Keratinocyte (primary cell): ENCODE measurements around the gene MEGF10. TPM values are rescaled to one million over a fixed set of nuclear protein-coding genes. Genes with fewer than 3 reads are reported as not detected.

Source experiments
- DNase-seq: peaks from one replicate; pipeline ENCODE4 v3.0.0-alpha.2; 2011; ENCODE audit warnings: low read depth, missing footprints, low spot score
- FAIRE-seq: peaks from 2 replicates; lab custom pipeline; 2011; peaks lifted over from hg19 to GRCh38; lab: Jason Lieb, UNC
- H2AFZ ChIP-seq: 2 replicates; pipeline ENCODE4 v1.6.0; 2012; ENCODE audit warnings: low read length, control low read depth, inconsistent platforms; ENCODE audit not compliant: control insufficient read depth
- H3K27ac ChIP-seq: 2 replicates; pipeline ENCODE4 v1.5.1; 2011; ENCODE audit warnings: low read length; ENCODE audit not compliant: control insufficient read depth, insufficient read depth
- H3K27me3 ChIP-seq: 3 replicates; pipeline ENCODE4 v1.6.0; 2011; ENCODE audit warnings: low read length; ENCODE audit not compliant: control insufficient read depth, insufficient read depth; ENCODE audit errors: extremely low read depth
- H3K36me3 ChIP-seq, 2 experiments: 2 replicates in 1 of 2; 3 replicates in 1 of 2; pipeline ENCODE4 v1.5.1; 2011; ENCODE audit warnings: low read length in 2 of 2, mild to moderate bottlenecking in 1 of 2; ENCODE audit not compliant: control insufficient read depth in 2 of 2, insufficient read depth in 2 of 2; ENCODE audit errors: extremely low read depth in 1 of 2
- H3K4me1 ChIP-seq: 3 replicates; pipeline ENCODE4 v1.5.1; 2011; ENCODE audit warnings: low read length; ENCODE audit not compliant: control insufficient read depth, insufficient read depth; ENCODE audit errors: extremely low read depth
- H3K4me2 ChIP-seq: 3 replicates; pipeline ENCODE4 v1.6.0; 2011; ENCODE audit warnings: low read depth, low read length; ENCODE audit not compliant: control insufficient read depth, insufficient read depth; ENCODE audit errors: extremely low read depth
- H3K4me3 ChIP-seq, 3 experiments: fragments of 200-600 bp in 1 of 3; sonication (generic) in 1 of 3; 2 replicates in 2 of 3; 3 replicates in 1 of 3; pipeline ENCODE4 v1.5.1; 2011 to 2016; ENCODE audit warnings: low read length in 3 of 3, mild to moderate bottlenecking in 3 of 3, control low read depth in 2 of 3, inconsistent platforms in 1 of 3, low read depth in 1 of 3, mixed read lengths in 1 of 3, mixed run types in 1 of 3, moderate library complexity in 1 of 3; ENCODE audit not compliant: control insufficient read depth in 2 of 3, insufficient read depth in 2 of 3; ENCODE audit errors: extremely low read depth in 1 of 3
- H3K79me2 ChIP-seq: 2 replicates; pipeline ENCODE4 v1.6.0; 2012; ENCODE audit warnings: low read length; ENCODE audit not compliant: control insufficient read depth, insufficient read depth
- H3K9ac ChIP-seq: 3 replicates; pipeline ENCODE4 v1.6.0; 2011; ENCODE audit warnings: low read length; ENCODE audit not compliant: control insufficient read depth, insufficient read depth; ENCODE audit errors: extremely low read depth
- H3K9me1 ChIP-seq: 3 replicates; pipeline ENCODE4 v1.6.0; 2011; ENCODE audit warnings: low read length; ENCODE audit not compliant: control insufficient read depth, insufficient read depth; ENCODE audit errors: extremely low read depth
- H3K9me3 ChIP-seq: 2 replicates; pipeline ENCODE4 v1.5.1; 2012; ENCODE audit warnings: low read depth, low read length; ENCODE audit not compliant: control insufficient read depth
- H4K20me1 ChIP-seq: 3 replicates; pipeline ENCODE4 v1.6.0; 2011; ENCODE audit warnings: low read length; ENCODE audit not compliant: control insufficient read depth, insufficient read depth; ENCODE audit errors: extremely low read depth
- CTCF ChIP-seq, 3 experiments: IDR thresholded peaks in 1 of 3; conservative IDR thresholded peaks in 1 of 3; optimal IDR thresholded peaks in 1 of 3; 2 replicates in 2 of 3; 3 replicates in 1 of 3; pipeline versions ENCODE3 to v1.5.1; 2011; ENCODE audit warnings: low read length in 3 of 3, mild to moderate bottlenecking in 3 of 3, moderate library complexity in 2 of 3, control low read depth in 1 of 3, inconsistent platforms in 1 of 3; ENCODE audit not compliant: insufficient read depth in 2 of 3; ENCODE audit errors: extremely low read depth in 1 of 3
- EZH2 ChIP-seq: IDR thresholded peaks from one replicate; pipeline ENCODE4 v1.6.1; 2012; ENCODE audit warnings: inconsistent platforms, mild to moderate bottlenecking, low read length, moderate library complexity
- dilution Hi-C: fragments of 300-500 bp; cut with MboI; formaldehyde crosslinking; loops from one replicate; pipeline ENCODE4 v1.7.0; 2020; ENCODE audit warnings: low sequenced_read_pairs; ENCODE audit not compliant: extremely low pct_ligation_motif_present
- polyA plus RNA-seq, 5 experiments: library from polyadenylated mRNA; depleted of rRNA in 3 of 5; stranded (reverse) in 3 of 5; stranded (forward) in 1 of 5; unstranded in 1 of 5; fragments of >200 nt; gene quantifications; 1 replicate in 1 of 5; 2 replicates in 3 of 5; 3 replicates in 1 of 5; pipeline versions ENCODE4 v1.2.1 to v1.2.3, GENCODE V29; 2011 to 2012; ENCODE audit warnings: missing spikeins in 2 of 5, low read depth in 1 of 5, low replicate concordance in 1 of 5

MEGF10 gene
- polyA plus RNA-seq, 1 donor (not counting 4 experiments of a cell fraction or from before 2014, with no cell fraction given): not detected

- H2AFZ ChIP-seq: no peak overlapping the region
- no peak overlapping the region for H3K4me2 ChIP-seq
- no peak overlapping the region for H3K4me3 ChIP-seq
- TF ChIP-seq CTCF (optimal IDR thresholded peaks at IDR 0.05 in 1 of 3, IDR thresholded peaks at IDR 0.05 in 1 of 3, conservative IDR thresholded peaks at IDR 0.05 in 1 of 3; ENCODE audit: extremely low read depth in 1 of 3, insufficient read depth in 2 of 3, low read length in 3 of 3) (no peak), EZH2 (no peak)
- no peaks in the 10 kb centered on the region for H3K9me1 ChIP-seq
- H3K9ac ChIP-seq: no peak overlapping the region
- FAIRE-seq (peak; percentile 66), DNase-seq (no peak)
- H3K79me2 ChIP-seq: no peaks in the 10 kb centered on the region
- no peaks in the 10 kb centered on the region for H3K36me3 ChIP-seq
- dilution Hi-C loops: no loop called here
- H3K27me3 ChIP-seq: peaks cover 6% of the 10 kb centered on the region
- H3K27ac ChIP-seq: no peak overlapping the region
- H3K4me1 ChIP-seq: no peaks in the 10 kb centered on the region
- H3K9me3 ChIP-seq: no peaks in the 10 kb centered on the region
- no peaks in the 10 kb centered on the region for H4K20me1 ChIP-seq
Observed at GRCh38 chr5:127308945-127309344, 18.3 kb downstream of the MEGF10 start.

- H3K9ac ChIP-seq: no peak overlapping the region
- H3K27ac ChIP-seq: no peak overlapping the region
- H3K4me2 ChIP-seq: no peak overlapping the region
- no peaks in the 10 kb centered on the region for H4K20me1 ChIP-seq
- H3K4me1 ChIP-seq: no peaks in the 10 kb centered on the region
- TF ChIP-seq EZH2 (no peak), CTCF (optimal IDR thresholded peaks at IDR 0.05 in 1 of 3, IDR thresholded peaks at IDR 0.05 in 1 of 3, conservative IDR thresholded peaks at IDR 0.05 in 1 of 3; ENCODE audit: extremely low read depth in 1 of 3, insufficient read depth in 2 of 3, low read length in 3 of 3) (no peak)
- H3K36me3 ChIP-seq: no peaks in the 10 kb centered on the region
- FAIRE-seq (no peak), DNase-seq (no peak)
- H2AFZ ChIP-seq: no peak overlapping the region
- H3K4me3 ChIP-seq: no peak overlapping the region
- H3K9me1 ChIP-seq: no peaks in the 10 kb centered on the region
- no peaks in the 10 kb centered on the region for H3K9me3 ChIP-seq
- dilution Hi-C loops: no loop called here
- peaks cover 6% of the 10 kb centered on the region for H3K27me3 ChIP-seq
- H3K79me2 ChIP-seq: no peaks in the 10 kb centered on the region
Observed at GRCh38 chr5:127311349-127311748, 20.8 kb downstream of the MEGF10 start.
